ENCODE measurements around the gene CCDC70.
"Not testable (repeated sequence)": the region's sequence is repeated elsewhere in the genome, so short reads cannot be mapped to it uniquely, and the experiment has no call there.

Gene CCDC70

DNA sequence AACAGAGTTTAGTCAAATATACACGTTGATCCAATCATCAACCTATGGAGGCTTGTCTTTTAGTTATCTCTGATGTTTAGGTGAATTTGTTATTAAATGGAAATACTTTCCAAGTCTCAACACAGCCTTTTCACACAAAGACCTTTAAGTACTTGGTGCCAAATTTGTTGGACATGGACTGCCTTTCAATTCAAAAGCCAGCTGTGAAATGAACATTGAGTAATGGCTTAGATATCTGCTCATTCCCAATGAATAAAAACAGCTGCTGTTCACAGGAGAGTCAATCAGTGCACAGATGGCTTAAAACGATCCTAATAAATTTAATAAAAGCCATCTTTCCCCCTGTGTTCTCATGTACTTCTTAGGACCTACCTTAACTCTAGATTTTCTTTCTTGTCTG lies 37.9 kb upstream of the CCDC70 start:
- FAIRE-seq (no peak), DNase-seq (ENCODE audit: insufficient read length, low spot score) (no peak)
- no peak for TF ChIP-seq CTCF (IDR thresholded peaks at IDR 0.05; ENCODE audit: insufficient read depth, missing control alignments)

DNA sequence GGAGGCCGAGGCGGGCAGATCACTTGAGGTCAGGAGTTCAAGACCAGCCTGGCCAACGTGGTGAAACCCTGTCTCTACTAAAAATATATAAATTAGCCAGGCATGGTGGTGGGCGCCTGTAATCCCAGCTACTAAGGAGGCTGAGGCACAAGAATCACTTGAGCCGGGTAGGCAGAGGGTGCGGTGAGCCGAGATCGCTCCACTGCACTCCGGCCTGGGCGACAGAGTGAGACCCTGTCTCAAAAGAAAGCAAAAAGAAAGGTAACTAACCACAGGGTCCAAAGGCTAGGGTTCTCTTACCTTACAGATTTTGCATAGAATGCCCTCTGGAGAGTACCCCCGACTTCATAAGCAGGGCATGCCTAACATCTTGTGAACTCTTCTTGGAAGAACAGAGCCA lies 37.1 kb upstream of the CCDC70 start:
- DNase-seq (ENCODE audit: insufficient read length, low spot score); FAIRE-seq: not testable (repeated sequence)

DNA sequence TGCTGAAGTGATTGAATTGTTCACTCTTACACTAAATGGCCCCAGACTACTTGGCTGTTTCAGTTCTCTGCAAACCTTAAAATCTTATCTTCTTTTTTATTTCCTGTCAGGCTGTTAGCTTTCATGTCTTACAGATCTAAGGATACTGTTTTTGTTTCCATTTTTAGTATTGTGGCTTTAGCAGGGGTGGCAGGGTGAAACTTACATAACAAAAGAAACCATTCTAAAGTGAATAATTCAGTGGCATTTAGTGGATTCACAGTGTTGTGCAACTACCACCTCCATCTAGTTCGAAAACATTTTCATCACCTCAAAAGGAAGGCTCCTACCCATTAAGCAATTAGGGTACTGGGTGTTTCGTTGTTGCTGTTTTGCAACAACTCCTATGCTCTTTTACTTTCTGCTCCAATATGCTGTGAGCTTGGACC lies 36.6 kb upstream of the CCDC70 start:
- DNase-seq (ENCODE audit: insufficient read length, low spot score) (no peak), FAIRE-seq (no peak)
- no peak for TF ChIP-seq CTCF (IDR thresholded peaks at IDR 0.05; ENCODE audit: insufficient read depth, missing control alignments)

GRCh38 chr13:51825681-51826254 lies 36.0 kb upstream of the CCDC70 start:
- FAIRE-seq (no peak), DNase-seq (ENCODE audit: insufficient read length, low spot score) (no peak)
- no peak for TF ChIP-seq CTCF (IDR thresholded peaks at IDR 0.05; ENCODE audit: insufficient read depth, missing control alignments)

GRCh38 chr13:51826606-51827005 lies 35.2 kb upstream of the CCDC70 start:
- DNase-seq (ENCODE audit: insufficient read length, low spot score) (no peak), FAIRE-seq (no peak)
- no peak for TF ChIP-seq CTCF (IDR thresholded peaks at IDR 0.05; ENCODE audit: insufficient read depth, missing control alignments)

DNA sequence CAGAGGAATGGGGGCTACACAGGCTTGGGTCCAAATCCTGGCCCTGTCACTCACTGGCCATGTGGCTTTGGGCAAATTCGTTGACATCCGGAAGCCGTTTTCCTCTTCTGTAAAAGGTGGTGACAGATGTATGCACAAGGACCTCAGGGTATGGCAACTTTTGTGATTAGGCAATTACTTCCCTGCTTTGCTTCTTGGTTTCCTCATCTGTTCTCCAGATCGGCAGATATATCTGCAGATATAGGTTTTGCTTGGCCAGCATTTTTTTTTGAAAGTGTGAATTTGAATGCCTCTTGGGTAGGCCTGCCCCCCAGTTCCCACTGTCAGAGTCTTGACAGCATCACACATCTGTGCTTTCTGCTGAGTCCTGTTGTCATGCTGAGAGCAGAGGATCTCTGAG lies 34.5 kb upstream of the CCDC70 start:
- DNase-seq (ENCODE audit: insufficient read length, low spot score) (no peak), FAIRE-seq (no peak)
- no peak for TF ChIP-seq CTCF (IDR thresholded peaks at IDR 0.05; ENCODE audit: insufficient read depth, missing control alignments)

- FAIRE-seq (peak; percentile 81), DNase-seq (ENCODE audit: insufficient read length, low spot score) (no peak)
- no peak for TF ChIP-seq CTCF (IDR thresholded peaks at IDR 0.05; ENCODE audit: insufficient read depth, missing control alignments)
Observed at GRCh38 chr13:51828730-51829567, 32.8 kb upstream of the CCDC70 start.

All from D721Med (cell line).